ENCODE data around the gene LCN6. TPM values are rescaled to one million over a fixed set of nuclear protein-coding genes. Genes with fewer than 3 reads are reported as not detected.

Gene LCN6
- total RNA-seq, 8 experiments from 2014 or later: 0.41 to 0.76 TPM; not detected in 6

- Histone ChIP-seq H3K4me3 (no peak overlapping the region), H3K27ac (no peak overlapping the region), H3K4me1 (replicated peaks in 1 of 2) (peaks cover 35 to 38% of the 10 kb centered on the region in 2 donors)
- ATAC-seq (replicated peaks in 6 of 8): no peak
- in situ Hi-C loops (cut with MboI; ENCODE audit: low pct_unique_long_range_greater_than_20kb in 2 of 9, low sequenced_read_pairs in 9 of 9, unreplicated experiment in 9 of 9): no loop called here
- WGBS, 10 experiments: 83 to 100% methylated on average over 2 to 8 of the region's 32 CpGs; no CpG with 5 or more reads in 8 of the 10 experiments
These were observed 24.9 kb downstream of the LCN6 start for GRCh38 chr9:136723362-136723976.

- 77 to 82% methylated on average over 5 to 8 of the region's 24 CpGs; no CpG with 5 or more reads in 8 of the 10 experiments for WGBS, 10 experiments
- no peak overlapping the region for H3K4me3 ChIP-seq
- in situ Hi-C loops (cut with MboI; ENCODE audit: low pct_unique_long_range_greater_than_20kb in 2 of 9, low sequenced_read_pairs in 9 of 9, unreplicated experiment in 9 of 9): no loop called here
- no peak for ATAC-seq (replicated peaks in 6 of 8)
- H3K27ac ChIP-seq: no peak overlapping the region
- H3K4me1 ChIP-seq (replicated peaks in 1 of 2): peaks cover 35 to 38% of the 10 kb centered on the region in 2 donors
These were observed 25.4 kb downstream of the LCN6 start for GRCh38 chr9:136722969-136723356.

DNA sequence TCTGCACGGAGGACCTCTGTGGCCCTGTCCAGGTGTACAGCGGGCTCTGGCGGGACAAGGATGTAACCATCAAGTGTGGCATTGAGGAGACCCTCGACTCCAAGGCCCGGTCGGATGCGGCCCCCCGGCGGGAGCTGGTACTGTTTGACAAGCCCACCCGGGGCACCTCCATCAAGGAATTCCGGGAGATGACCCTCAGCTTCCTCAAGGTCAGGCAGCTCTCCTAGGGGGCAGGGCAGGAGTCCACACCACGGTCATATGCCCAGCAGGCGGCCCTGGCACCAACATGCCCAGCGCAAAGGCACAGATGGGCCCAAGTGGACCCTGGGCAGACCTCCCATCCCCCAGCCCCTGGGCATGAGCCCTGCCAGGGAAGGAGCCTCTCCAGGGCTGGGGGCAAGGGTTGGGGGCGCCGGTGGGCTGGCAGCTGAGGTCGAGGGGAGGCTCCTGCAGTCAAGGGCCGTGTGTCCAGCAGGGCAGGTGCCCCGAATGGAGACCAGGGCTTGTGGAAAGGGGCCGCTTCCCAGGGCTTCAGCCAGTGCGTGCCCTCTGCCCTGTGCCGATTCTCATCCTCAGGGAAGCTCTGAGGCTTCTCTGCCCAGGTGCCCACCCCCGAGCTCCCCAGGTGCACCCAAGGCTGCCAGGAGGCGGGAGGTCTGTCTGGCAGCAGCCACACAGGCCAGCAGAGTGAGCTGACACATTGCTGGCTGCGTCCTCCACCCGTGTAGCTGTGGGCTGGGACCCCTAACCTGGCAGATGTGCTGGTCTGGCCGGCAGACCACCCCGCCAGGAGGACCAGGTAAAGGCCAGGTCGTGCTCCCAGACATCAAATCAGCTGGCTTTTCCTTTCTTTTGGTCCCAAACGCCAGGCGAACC is 26.0 kb downstream of the LCN6 start:
- WGBS, 10 experiments: 67 to 100% (median 84%) methylated on average over 1 to 10 of the region's 31 CpGs; no CpG with 5 or more reads in 3 of the 10 experiments
- peaks cover 35 to 38% of the 10 kb centered on the region in 2 donors for H3K4me1 ChIP-seq (replicated peaks in 1 of 2)
- ATAC-seq (replicated peaks in 6 of 8): no peak
- H3K27ac ChIP-seq: no peak overlapping the region
- in situ Hi-C loops (cut with MboI; ENCODE audit: low pct_unique_long_range_greater_than_20kb in 2 of 9, low sequenced_read_pairs in 9 of 9, unreplicated experiment in 9 of 9): no loop called here
- no peak overlapping the region for H3K4me3 ChIP-seq

DNA sequence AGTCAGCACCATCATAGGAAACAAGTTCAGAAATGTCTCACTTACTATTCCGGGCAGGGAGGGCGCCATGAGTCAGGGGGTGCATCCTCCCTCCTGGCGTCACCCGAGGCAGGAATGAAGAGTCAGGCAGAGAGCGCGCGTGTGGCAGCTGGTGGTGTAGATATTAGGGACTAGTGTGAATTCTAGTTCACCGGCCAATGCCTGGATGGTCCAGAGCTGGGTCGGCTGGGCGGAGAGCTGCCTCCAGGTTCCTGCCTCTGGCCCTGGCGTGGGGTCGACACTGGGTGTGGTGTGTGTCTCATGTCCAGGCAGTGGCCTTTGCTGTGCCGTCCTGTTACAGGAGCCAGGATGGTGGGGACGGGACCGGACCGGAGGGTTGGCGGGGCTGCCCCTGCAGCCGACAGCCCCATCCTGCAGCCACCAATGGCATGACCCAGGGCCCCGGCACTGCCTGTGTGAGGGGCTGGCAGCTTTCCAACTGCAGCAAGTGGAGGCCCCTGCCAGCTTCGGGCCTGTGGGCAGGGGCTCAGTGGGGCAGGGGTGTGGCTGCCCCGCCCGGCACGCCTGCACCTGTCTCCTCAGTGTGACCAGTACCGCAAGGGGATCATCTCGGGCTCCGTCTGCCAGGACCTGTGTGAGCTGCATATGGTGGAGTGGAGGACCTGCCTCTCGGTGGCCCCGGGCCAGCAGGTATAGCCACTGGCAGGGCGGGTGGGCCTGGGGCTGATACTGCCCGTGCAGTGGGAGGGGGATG is 26.8 kb downstream of the LCN6 start:
- in situ Hi-C loops (cut with MboI; ENCODE audit: low pct_unique_long_range_greater_than_20kb in 2 of 9, low sequenced_read_pairs in 9 of 9, unreplicated experiment in 9 of 9): no loop called here
- WGBS, 10 experiments: 0 to 87% (median 58%) methylated on average over 1 to 12 of the region's 30 CpGs; no CpG with 5 or more reads in 4 of the 10 experiments
- Histone ChIP-seq H3K4me1 (replicated peaks in 1 of 2) (peaks cover 28 to 32% of the 10 kb centered on the region in 2 donors), H3K27ac (peak overlapping the region; percentile 28 to 73), H3K4me3 (no peak overlapping the region)
- ATAC-seq (replicated peaks in 6 of 8): peak in 3 of 8 experiments; percentile 10 to 55 (median 27)

- ATAC-seq (replicated peaks in 6 of 8): peak in 2 of 8 experiments; percentile 0 to 2
- peak overlapping the region in 2 of 5 donors; percentile 7 to 11 for H3K4me3 ChIP-seq
- H3K27ac ChIP-seq: peak overlapping the region; percentile 28 to 73
- 69 to 70% methylated on average over 2 to 4 of the region's 11 CpGs; no CpG with 5 or more reads in 8 of the 10 experiments for WGBS, 10 experiments
- peaks cover 22 to 26% of the 10 kb centered on the region in 2 donors for H3K4me1 ChIP-seq (replicated peaks in 1 of 2)
- in situ Hi-C loops (cut with MboI; ENCODE audit: low pct_unique_long_range_greater_than_20kb in 2 of 9, low sequenced_read_pairs in 9 of 9, unreplicated experiment in 9 of 9): no loop called here
These were observed 27.4 kb downstream of the LCN6 start for GRCh38 chr9:136720898-136721338.

GRCh38 chr9:136720251-136720897 is 28.0 kb downstream of the LCN6 start:
- peak; percentile 5 to 87 (median 82) for ATAC-seq (replicated peaks in 6 of 8)
- Histone ChIP-seq H3K4me3 (peak overlapping the region in 3 of 5 donors; percentile 2 to 11 (median 7)), H3K27ac (peak overlapping the region; percentile 28 to 81), H3K4me1 (replicated peaks in 1 of 2) (peaks cover 20 to 24% of the 10 kb centered on the region in 2 donors)
- WGBS, 10 experiments: no CpG with 5 or more reads among the region's 20 CpGs
- in situ Hi-C loops (cut with MboI; ENCODE audit: low pct_unique_long_range_greater_than_20kb in 2 of 9, low sequenced_read_pairs in 9 of 9, unreplicated experiment in 9 of 9): no loop called here

GRCh38 chr9:136719195-136719880 is 29.0 kb downstream of the LCN6 start:
- peak in 5 of 8 experiments; percentile 0 to 3 (median 1) for ATAC-seq (replicated peaks in 6 of 8)
- 10 to 60% methylated on average over 2 of the region's 24 CpGs; no CpG with 5 or more reads in 8 of the 10 experiments for WGBS, 10 experiments
- peak overlapping the region in 1 of 2 donors; percentile 81 for H3K27ac ChIP-seq
- H3K4me1 ChIP-seq (replicated peaks in 1 of 2): peaks cover 27 to 32% of the 10 kb centered on the region in 2 donors
- H3K4me3 ChIP-seq: no peak overlapping the region
- in situ Hi-C loops (cut with MboI; ENCODE audit: low pct_unique_long_range_greater_than_20kb in 2 of 9, low sequenced_read_pairs in 9 of 9, unreplicated experiment in 9 of 9): no loop called here

- Histone ChIP-seq H3K4me3 (no peak overlapping the region), H3K4me1 (replicated peaks in 1 of 2) (peaks cover 35 to 40% of the 10 kb centered on the region in 2 donors), H3K27ac (no peak overlapping the region)
- ATAC-seq (replicated peaks in 6 of 8): no peak
- 73 to 100% (median 92%) methylated on average over 4 to 5 of the region's 20 CpGs; no CpG with 5 or more reads in 7 of the 10 experiments for WGBS, 10 experiments
- in situ Hi-C loops (cut with MboI; ENCODE audit: low pct_unique_long_range_greater_than_20kb in 2 of 9, low sequenced_read_pairs in 9 of 9, unreplicated experiment in 9 of 9): no loop called here
These were observed 29.8 kb downstream of the LCN6 start for GRCh38 chr9:136718345-136719194.

- Histone ChIP-seq H3K27ac (no peak overlapping the region), H3K4me1 (replicated peaks in 1 of 2) (peaks cover 39 to 41% of the 10 kb centered on the region in 2 donors), H3K4me3 (no peak overlapping the region)
- no peak for ATAC-seq (replicated peaks in 6 of 8)
- in situ Hi-C loops (cut with MboI; ENCODE audit: low pct_unique_long_range_greater_than_20kb in 2 of 9, low sequenced_read_pairs in 9 of 9, unreplicated experiment in 9 of 9): no loop called here
- WGBS, 10 experiments: no CpG with 5 or more reads among the region's 16 CpGs
These were observed 30.9 kb downstream of the LCN6 start for GRCh38 chr9:136717399-136717798.

DNA sequence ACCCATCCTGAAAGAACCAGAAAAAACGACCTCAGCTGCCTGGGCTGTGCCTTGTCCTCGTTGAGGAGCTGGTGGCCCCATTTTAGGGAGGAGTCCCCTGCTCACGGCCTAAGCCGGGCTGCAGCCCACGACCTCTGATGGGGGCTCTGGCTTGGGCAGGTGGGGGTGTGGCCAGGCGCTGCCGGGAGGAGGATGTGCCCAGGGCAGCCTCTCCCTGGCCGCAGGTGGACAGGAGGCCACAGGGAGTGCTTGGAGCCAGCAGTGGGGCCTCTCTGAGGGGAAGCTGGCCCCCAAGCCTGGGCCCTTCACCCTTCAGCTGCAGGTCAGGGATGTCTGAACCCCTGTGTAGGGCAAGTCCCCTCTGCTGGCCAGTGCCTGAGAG is 33.4 kb downstream of the LCN6 start:
- H3K4me3 ChIP-seq: peak overlapping the region in 1 of 5 donors; percentile 2

More for the DNA sequence above, 33.4 kb downstream of the LCN6 start:
- Histone ChIP-seq H3K27ac (no peak overlapping the region), H3K4me1 (replicated peaks in 1 of 2) (peaks cover 25 to 28% of the 10 kb centered on the region in 2 donors)
- in situ Hi-C loops (cut with MboI; ENCODE audit: low pct_unique_long_range_greater_than_20kb in 2 of 9, low sequenced_read_pairs in 9 of 9, unreplicated experiment in 9 of 9): no loop called here
- WGBS, 10 experiments: 34 to 100% methylated on average over 1 to 3 of the region's 8 CpGs; no CpG with 5 or more reads in 8 of the 10 experiments
- ATAC-seq (replicated peaks in 6 of 8): no peak

Data from motor neuron (in vitro differentiated cells).